Smooth muscle cell (in vitro differentiated cells): ENCODE measurements around the gene BNC1. TPM values are rescaled to one million over a fixed set of nuclear protein-coding genes. Genes with fewer than 3 reads are reported as not detected.
A peak's percentile ranks its signal among the peaks of the same experiment; 100 is the strongest.

ENCODE experiments used
- DNase-seq: peaks from one replicate; lab custom pipeline; 2025; ENCODE audit not compliant: unreplicated experiment; lab: John Stamatoyannopoulos, UW
- H2AFZ ChIP-seq: fragments of 200-600 bp; sonication (generic); 2 replicates; pipeline ENCODE4 v1.6.0; 2016; ENCODE audit warnings: antibody characterized with exemption, low read depth, mild to moderate bottlenecking
- H3F3A ChIP-seq: fragments of 200-600 bp; sonication (generic); 2 replicates; pipeline ENCODE4 v1.6.0; 2017; ENCODE audit warnings: antibody characterized with exemption, low read depth
- H3K27ac ChIP-seq: fragments of 200-600 bp; sonication (generic); 2 replicates; pipeline ENCODE4 v1.5.1; 2016; ENCODE audit warnings: low read depth, mild to moderate bottlenecking
- H3K27me3 ChIP-seq: fragments of 200-600 bp; sonication (generic); 2 replicates; pipeline ENCODE4 v1.6.1; 2016; ENCODE audit warnings: low read depth, mild to moderate bottlenecking
- H3K36me3 ChIP-seq: fragments of 200-600 bp; sonication (generic); 2 replicates; pipeline ENCODE4 v1.5.1; 2016; ENCODE audit warnings: low read depth
- H3K4me1 ChIP-seq: fragments of 200-600 bp; sonication (generic); 2 replicates; pipeline ENCODE4 v1.5.1; 2016; ENCODE audit warnings: low read depth
- H3K4me2 ChIP-seq: fragments of 200-600 bp; sonication (generic); 2 replicates; pipeline ENCODE4 v1.6.0; 2016; ENCODE audit warnings: mild to moderate bottlenecking
- H3K4me3 ChIP-seq: fragments of 200-600 bp; sonication (generic); 2 replicates; pipeline ENCODE4 v1.5.1; 2016; ENCODE audit warnings: mild to moderate bottlenecking
- H3K79me2 ChIP-seq: fragments of 200-600 bp; sonication (generic); 2 replicates; pipeline ENCODE4 v1.6.0; 2016; ENCODE audit warnings: low read depth, mild to moderate bottlenecking
- H3K9ac ChIP-seq: fragments of 200-600 bp; sonication (generic); 2 replicates; pipeline ENCODE4 v1.6.0; 2016; ENCODE audit warnings: low read depth
- H3K9me3 ChIP-seq: fragments of 200-600 bp; sonication (generic); replicated peaks from 2 replicates; pipeline ENCODE4 v1.5.1; 2016; ENCODE audit warnings: low read depth
- H4K20me1 ChIP-seq: fragments of 200-600 bp; sonication (generic); 2 replicates; pipeline ENCODE4 v1.6.0; 2016; ENCODE audit warnings: low read depth
- CTCF ChIP-seq: fragments of 200-600 bp; sonication (generic); IDR thresholded peaks from 2 replicates; pipeline ENCODE4 v1.5.1; 2017; ENCODE audit warnings: borderline replicate concordance, mild to moderate bottlenecking, antibody characterized with exemption; ENCODE audit not compliant: insufficient read depth, poor library complexity, severe bottlenecking
- WGBS: methylation state at CpG from one replicate; pipeline ENCODE4 v1.1.7; 2016; ENCODE audit warnings: low lambda C conversion rate; 5-methylcytosine and 5-hydroxymethylcytosine counted together
- polyA plus RNA-seq: library from polyadenylated mRNA; unstranded; fragments of >200 nt; fragmentation: Nextera tagmentation; extraction: Ambion mirVana; gene quantifications from 2 replicates; pipeline ENCODE4 v1.2.1, GENCODE V29; 2016
- total RNA-seq: library from RNA; depleted of rRNA; stranded (reverse); fragments of >200 nt; gene quantifications from 2 replicates; pipeline ENCODE4 v1.2.3, GENCODE V29; 2014

BNC1 gene
- total and polyA plus RNA-seq, 2 experiments from 2014 or later: 0.42 to 4.3 TPM

GRCh38 chr15:83206526-83207008 lies 77.9 kb downstream of the BNC1 start:
- Histone ChIP-seq H4K20me1 (peaks cover 42% of the 10 kb centered on the region), H3K79me2 (peaks cover 57% of the 10 kb centered on the region), H2AFZ (peak overlapping the region; percentile 98), H3K4me2 (peak overlapping the region; percentile 87), H3F3A (no peaks in the 10 kb centered on the region), H3K27me3 (no peaks in the 10 kb centered on the region), H3K27ac (peak overlapping the region; percentile 34), H3K9me3 (no peaks in the 10 kb centered on the region), H3K4me3 (peak overlapping the region; percentile 98), H3K9ac (peak overlapping the region; percentile 78), H3K4me1 (peaks cover 24% of the 10 kb centered on the region), H3K36me3 (no peaks in the 10 kb centered on the region)
- DNase-seq: no peak
- under 1% methylated on average over 25 of the region's 25 CpGs for WGBS
- TF ChIP-seq CTCF: no peak

Other genes with a start within 250 kb of the BNC1 start
- gene BTBD1, start 217.4 kb downstream of the BNC1 start, total RNA-seq: 75.2 and 84.2 TPM in 2 replicates
- gene BTBD1, start 217.4 kb downstream of the BNC1 start, polyA plus RNA-seq: 39.3 and 43.2 TPM in 2 replicates
- gene TM6SF1, start 177.0 kb downstream of the BNC1 start, total RNA-seq: 1.5 TPM in 1 of 2 replicates, not detected in the other
- gene TM6SF1, start 177.0 kb downstream of the BNC1 start, polyA plus RNA-seq: 0.14 TPM in 1 of 2 replicates, not detected in the other
- 61.0 and 62.5 TPM in 2 replicates for gene HDGFL3, start 76.8 kb downstream of the BNC1 start, total RNA-seq
- gene HDGFL3, start 76.8 kb downstream of the BNC1 start, polyA plus RNA-seq: 36.2 and 44.4 TPM in 2 replicates
- gene SH3GL3, start 162.7 kb upstream of the BNC1 start, total RNA-seq: 2.2 and 2.7 TPM in 2 replicates
- 0.50 and 1.5 TPM in 2 replicates for gene SH3GL3, start 162.7 kb upstream of the BNC1 start, polyA plus RNA-seq